Measurements from ENCODE around the gene NME7. TPM values are rescaled to one million over a fixed set of nuclear protein-coding genes. Genes with fewer than 3 reads are reported as not detected.

NME7 gene
- total and polyA plus RNA-seq, 2 experiments from 2014 or later = 22.3 to 35.3 TPM

- Histone ChIP-seq H3K4me1 (ENCODE audit: insufficient read depth) (no peaks in the 10 kb centered on the region), H3F3A (ENCODE audit: insufficient read depth) (no peaks in the 10 kb centered on the region), H3K4me3 (no peak overlapping the region), H3K9ac (no peak overlapping the region), H2AFZ (no peak overlapping the region), H3K27me3 (replicated peaks; ENCODE audit: insufficient read depth) (no peaks in the 10 kb centered on the region), H3K27ac (no peak overlapping the region), H3K9me3 (ENCODE audit: low read depth) (no peaks in the 10 kb centered on the region), H3K36me3 (ENCODE audit: low read depth) (no peaks in the 10 kb centered on the region), H3K9me2 (ENCODE audit: insufficient read depth) (no peaks in the 10 kb centered on the region), H4K20me1 (ENCODE audit: insufficient read depth) (no peaks in the 10 kb centered on the region), H3K4me2 (ENCODE audit: unreplicated experiment) (no peak overlapping the region), H3K79me2 (ENCODE audit: insufficient read depth) (no peaks in the 10 kb centered on the region)
- TF ChIP-seq EZH2 (IDR thresholded peaks at IDR 0.05; ENCODE audit: insufficient read depth, poor library complexity, severe bottlenecking) = no peak
- TF ChIP-seq EZH2phosphoT487 (IDR thresholded peaks at IDR 0.05; ENCODE audit: insufficient read depth, low read depth) = no peak
- in situ Hi-C loops (cut with MboI) = no loop called here
- DNase-seq = no peak
- WGBS, 2 experiments (ENCODE audit: low coverage in 1 of 2, low lambda C conversion rate in 2 of 2, missing lambda C conversion rate in 2 of 2) = 94 to 95% methylated on average over 3 of the region's 3 CpGs
Observed at GRCh38 chr1:169250795-169251194, 116.8 kb downstream of the NME7 start.

- Histone ChIP-seq H3K36me3 (ENCODE audit: low read depth) (no peaks in the 10 kb centered on the region), H3F3A (ENCODE audit: insufficient read depth) (no peaks in the 10 kb centered on the region), H3K9me2 (ENCODE audit: insufficient read depth) (no peaks in the 10 kb centered on the region), H3K4me3 (no peak overlapping the region), H3K27me3 (replicated peaks; ENCODE audit: insufficient read depth) (no peaks in the 10 kb centered on the region), H3K79me2 (ENCODE audit: insufficient read depth) (no peaks in the 10 kb centered on the region), H3K27ac (no peak overlapping the region), H2AFZ (no peak overlapping the region), H4K20me1 (ENCODE audit: insufficient read depth) (no peaks in the 10 kb centered on the region), H3K4me1 (ENCODE audit: insufficient read depth) (no peaks in the 10 kb centered on the region), H3K4me2 (ENCODE audit: unreplicated experiment) (no peak overlapping the region), H3K9me3 (ENCODE audit: low read depth) (no peaks in the 10 kb centered on the region), H3K9ac (no peak overlapping the region)
- 97% methylated on average over 2 of the region's 2 CpGs for WGBS, 2 experiments (ENCODE audit: low coverage in 1 of 2, low lambda C conversion rate in 2 of 2, missing lambda C conversion rate in 2 of 2)
- in situ Hi-C loops (cut with MboI) = no loop called here
- no peak for TF ChIP-seq EZH2phosphoT487 (IDR thresholded peaks at IDR 0.05; ENCODE audit: insufficient read depth, low read depth)
- no peak for TF ChIP-seq EZH2 (IDR thresholded peaks at IDR 0.05; ENCODE audit: insufficient read depth, poor library complexity, severe bottlenecking)
- no peak for DNase-seq
Observed at GRCh38 chr1:169250022-169250421, 117.6 kb downstream of the NME7 start.

GRCh38 chr1:169249611-169250010 lies 118.0 kb downstream of the NME7 start:
- Histone ChIP-seq H3K27me3 (replicated peaks; ENCODE audit: insufficient read depth) (no peaks in the 10 kb centered on the region), H3K9me3 (ENCODE audit: low read depth) (no peaks in the 10 kb centered on the region), H3K36me3 (ENCODE audit: low read depth) (no peaks in the 10 kb centered on the region), H3K4me2 (ENCODE audit: unreplicated experiment) (no peak overlapping the region), H3K27ac (no peak overlapping the region), H4K20me1 (ENCODE audit: insufficient read depth) (no peaks in the 10 kb centered on the region), H3K9me2 (ENCODE audit: insufficient read depth) (no peaks in the 10 kb centered on the region), H3K9ac (no peak overlapping the region), H2AFZ (no peak overlapping the region), H3K4me1 (ENCODE audit: insufficient read depth) (no peaks in the 10 kb centered on the region), H3K79me2 (ENCODE audit: insufficient read depth) (no peaks in the 10 kb centered on the region), H3F3A (ENCODE audit: insufficient read depth) (no peaks in the 10 kb centered on the region), H3K4me3 (no peak overlapping the region)
- WGBS, 2 experiments (ENCODE audit: low coverage in 1 of 2, low lambda C conversion rate in 2 of 2, missing lambda C conversion rate in 2 of 2) = 68 to 83% methylated on average over 1 of the region's 1 CpG
- no peak for TF ChIP-seq EZH2 (IDR thresholded peaks at IDR 0.05; ENCODE audit: insufficient read depth, poor library complexity, severe bottlenecking)
- TF ChIP-seq EZH2phosphoT487 (IDR thresholded peaks at IDR 0.05; ENCODE audit: insufficient read depth, low read depth) = no peak
- in situ Hi-C loops (cut with MboI) = no loop called here
- DNase-seq = no peak

- no peaks in the 10 kb centered on the region for H3K27me3 ChIP-seq (replicated peaks; ENCODE audit: insufficient read depth)
- in situ Hi-C loops (cut with MboI) = no loop called here
- H3K9me3 ChIP-seq (ENCODE audit: low read depth) = no peaks in the 10 kb centered on the region
- no peaks in the 10 kb centered on the region for H3K9me2 ChIP-seq (ENCODE audit: insufficient read depth)
- no peak overlapping the region for H3K4me2 ChIP-seq (ENCODE audit: unreplicated experiment)
- H3K4me1 ChIP-seq (ENCODE audit: insufficient read depth) = peaks cover 5% of the 10 kb centered on the region
- H4K20me1 ChIP-seq (ENCODE audit: insufficient read depth) = no peaks in the 10 kb centered on the region
- H3K4me3 ChIP-seq = no peak overlapping the region
- H3K27ac ChIP-seq = no peak overlapping the region
- 97% methylated on average over 1 of the region's 1 CpG for WGBS, 2 experiments (ENCODE audit: low coverage in 1 of 2, low lambda C conversion rate in 2 of 2, missing lambda C conversion rate in 2 of 2)
- no peaks in the 10 kb centered on the region for H3F3A ChIP-seq (ENCODE audit: insufficient read depth)
- TF ChIP-seq EZH2 (IDR thresholded peaks at IDR 0.05; ENCODE audit: insufficient read depth, poor library complexity, severe bottlenecking) (no peak), EZH2phosphoT487 (IDR thresholded peaks at IDR 0.05; ENCODE audit: insufficient read depth, low read depth) (no peak)
- H3K79me2 ChIP-seq (ENCODE audit: insufficient read depth) = no peaks in the 10 kb centered on the region
- H2AFZ ChIP-seq = no peak overlapping the region
- H3K36me3 ChIP-seq (ENCODE audit: low read depth) = no peaks in the 10 kb centered on the region
- DNase-seq = no peak
- H3K9ac ChIP-seq = no peak overlapping the region
Observed at GRCh38 chr1:169245706-169246105, 121.9 kb downstream of the NME7 start.
